Transverse colon (tissue), 4 donors: ENCODE data around the gene TECTA. TPM values are rescaled to one million over a fixed set of nuclear protein-coding genes. Genes with fewer than 3 reads are reported as not detected.

Experiments used
- DNase-seq: peaks from one replicate; pipeline ENCODE4 v3.0.0-alpha.2; 2019
- H3K27ac ChIP-seq, 4 donors: fragments of 200-600 bp; sonication (generic); 2 replicates each; pipeline ENCODE4 v1.5.1; 2016 to 2018; ENCODE audit warnings: inconsistent platforms in 4 of 4
- H3K27me3 ChIP-seq: fragments of 200-600 bp; sonication (generic); 2 replicates; pipeline ENCODE4 v1.5.1; 2017; ENCODE audit warnings: inconsistent platforms
- H3K36me3 ChIP-seq, 4 donors: fragments of 200-600 bp; sonication (generic); 2 replicates each; pipeline ENCODE4 v1.5.1; 2017 to 2019; ENCODE audit warnings: inconsistent platforms in 4 of 4
- H3K4me1 ChIP-seq, 4 donors: fragments of 200-600 bp; sonication (generic); 2 replicates each; pipeline ENCODE4 v1.5.1; 2017 to 2020; ENCODE audit warnings: inconsistent platforms in 4 of 4
- H3K4me3 ChIP-seq, 4 donors: fragments of 200-600 bp; sonication (generic); 1 replicate in 1 of 4; 2 replicates in 3 of 4; pipeline versions ENCODE4 v1.5.1 to v1.6.1; 2017 to 2019; ENCODE audit warnings: inconsistent platforms in 4 of 4
- H3K9me3 ChIP-seq, 2 donors: fragments of 200-600 bp; sonication (generic); 2 replicates each; pipeline ENCODE4 v1.5.1; 2017 to 2019; ENCODE audit warnings: inconsistent platforms in 2 of 2
- CTCF ChIP-seq, 5 experiments: fragments of 200-600 bp in 3 of 5; fragments of 450-650 bp in 2 of 5; sonication (generic) in 3 of 5; IDR thresholded peaks; 1 replicate in 2 of 5; 2 replicates in 3 of 5; pipeline ENCODE4 v1.5.1; 2016 to 2017; ENCODE audit warnings: antibody characterized with exemption in 5 of 5, inconsistent platforms in 3 of 5, mild to moderate bottlenecking in 2 of 5, moderate library complexity in 1 of 5
- EP300 ChIP-seq: sonication (generic); formaldehyde crosslinking; IDR thresholded peaks from one replicate; pipeline ENCODE4 v1.6.1; 2017; ENCODE audit warnings: antibody characterized with exemption, low read depth
- POLR2A ChIP-seq: fragments of 450-650 bp; IDR thresholded peaks from one replicate; pipeline ENCODE4 v1.6.1; 2016; ENCODE audit warnings: antibody characterized with exemption, mild to moderate bottlenecking, moderate library complexity
- POLR2AphosphoS5 ChIP-seq, 3 donors: sonication (generic); formaldehyde crosslinking; IDR thresholded peaks; one replicate each; pipeline ENCODE4 v1.6.1; 2016; ENCODE audit warnings: antibody characterized with exemption in 3 of 3
- WGBS, 2 donors: methylation state at CpG; one replicate each; pipeline ENCODE4 v1.1.5; 2018; ENCODE audit warnings: low coverage in 1 of 2; 5-methylcytosine and 5-hydroxymethylcytosine counted together
- in situ Hi-C, 4 donors: fragments of 200-750 bp; cut with MboI; loops; one replicate each; pipeline versions ENCODE4 v1.15.0 to v1.15.1; 2017; ENCODE audit warnings: low sequenced_read_pairs in 3 of 4, low pct_ligation_motif_present in 1 of 4, low pct_unique_long_range_greater_than_20kb in 1 of 4
- intact Hi-C: fragments of 100-400 bp; cut with DNase I; formaldehyde crosslinking; loops from one replicate; pipeline ENCODE4 v1.15.1; 2023; ENCODE audit warnings: low total_unique reads
- total RNA-seq, 4 donors: library from RNA; depleted of rRNA; stranded (reverse); fragments of >200 nt; gene quantifications; one replicate each; pipeline ENCODE4 v1.1.0, GENCODE V29; 2016

The TECTA gene
- total RNA-seq, 4 donors from 2014 or later: 0.20 to 1.1 (median 0.44) TPM

GRCh38 chr11:121055076-121055475 lies 46.0 kb upstream of the TECTA start:
- peaks cover 0 to 42% (median 3%) of the 10 kb centered on the region in 4 donors for H3K36me3 ChIP-seq
- no peak overlapping the region for H3K27ac ChIP-seq
- WGBS, 2 donors: 89 to 93% methylated on average over 1 to 3 of the region's 3 CpGs
- intact Hi-C loops: no loop called here
- DNase-seq: no peak
- TF ChIP-seq POLR2A (no peak), EP300 (no peak), CTCF (IDR thresholded peaks at IDR 0.05) (no peak), POLR2AphosphoS5 (IDR thresholded peaks at IDR 0.05) (no peak)
- H3K4me3 ChIP-seq: no peak overlapping the region
- in situ Hi-C loops: no loop called here
- H3K27me3 ChIP-seq: no peaks in the 10 kb centered on the region
- no peaks in the 10 kb centered on the region for H3K9me3 ChIP-seq
- H3K4me1 ChIP-seq: no peaks in the 10 kb centered on the region

GRCh38 chr11:121057922-121058321 lies 43.1 kb upstream of the TECTA start:
- TF ChIP-seq POLR2A (no peak), EP300 (no peak), CTCF (IDR thresholded peaks at IDR 0.05) (no peak), POLR2AphosphoS5 (IDR thresholded peaks at IDR 0.05) (no peak)
- Histone ChIP-seq H3K27me3 (no peaks in the 10 kb centered on the region), H3K9me3 (no peaks in the 10 kb centered on the region), H3K27ac (no peak overlapping the region), H3K36me3 (peaks cover 0 to 48% (median 5%) of the 10 kb centered on the region in 4 donors), H3K4me1 (no peaks in the 10 kb centered on the region), H3K4me3 (no peak overlapping the region)
- 75 to 84% methylated on average over 4 of the region's 4 CpGs for WGBS, 2 donors
- in situ Hi-C loops (no loop called here), intact Hi-C loops (no loop called here)
- DNase-seq: no peak

- Histone ChIP-seq H3K4me3 (no peak overlapping the region), H3K27me3 (no peaks in the 10 kb centered on the region), H3K9me3 (no peaks in the 10 kb centered on the region), H3K4me1 (no peaks in the 10 kb centered on the region), H3K36me3 (peaks cover 0 to 50% (median 2%) of the 10 kb centered on the region in 4 donors), H3K27ac (no peak overlapping the region)
- no peak for DNase-seq
- no peak for TF ChIP-seq EP300
- no peak for TF ChIP-seq POLR2A
- TF ChIP-seq CTCF (IDR thresholded peaks at IDR 0.05): no peak
- no peak for TF ChIP-seq POLR2AphosphoS5 (IDR thresholded peaks at IDR 0.05)
- in situ Hi-C loops (no loop called here), intact Hi-C loops (no loop called here)
- WGBS, 2 donors: 66 to 67% methylated on average over 3 of the region's 3 CpGs
Observed at GRCh38 chr11:121058941-121059340, 42.1 kb upstream of the TECTA start.

GRCh38 chr11:121059605-121060004 lies 41.4 kb upstream of the TECTA start:
- intact Hi-C loops (no loop called here), in situ Hi-C loops (no loop called here)
- WGBS, 2 donors: 71 to 80% methylated on average over 3 of the region's 3 CpGs
- H3K27ac ChIP-seq: no peak overlapping the region
- no peaks in the 10 kb centered on the region for H3K4me1 ChIP-seq
- DNase-seq: no peak
- H3K4me3 ChIP-seq: no peak overlapping the region
- no peaks in the 10 kb centered on the region for H3K9me3 ChIP-seq
- peaks cover 0 to 45% (median 2%) of the 10 kb centered on the region in 4 donors for H3K36me3 ChIP-seq
- TF ChIP-seq EP300: no peak
- TF ChIP-seq CTCF (IDR thresholded peaks at IDR 0.05): no peak
- TF ChIP-seq POLR2AphosphoS5 (IDR thresholded peaks at IDR 0.05): no peak
- TF ChIP-seq POLR2A: no peak
- H3K27me3 ChIP-seq: no peaks in the 10 kb centered on the region
